ENCODE results near the gene JUP.

The JUP gene

DNA sequence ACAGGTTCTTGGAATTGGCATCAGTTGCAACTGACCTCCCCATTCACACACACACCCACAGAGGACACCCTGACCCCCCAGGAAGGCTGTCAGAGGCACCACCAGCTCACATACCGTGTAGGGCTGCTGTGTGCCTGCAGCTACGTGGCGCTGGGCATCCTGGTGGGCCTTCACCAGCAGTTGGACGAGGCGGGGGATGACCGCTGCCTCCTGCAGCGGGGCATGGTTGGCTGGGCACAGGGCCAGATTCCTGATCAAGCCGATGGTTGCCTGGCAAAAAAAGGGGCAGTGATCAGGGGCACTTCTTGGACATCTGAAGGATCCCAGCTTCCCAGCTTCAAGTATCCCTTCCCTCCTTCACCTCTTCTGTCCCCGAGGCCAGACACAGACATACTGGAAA lies 27.9 kb downstream of the JUP start:
- DNase-seq (ENCODE audit: low spot score), result no peak

DNA sequence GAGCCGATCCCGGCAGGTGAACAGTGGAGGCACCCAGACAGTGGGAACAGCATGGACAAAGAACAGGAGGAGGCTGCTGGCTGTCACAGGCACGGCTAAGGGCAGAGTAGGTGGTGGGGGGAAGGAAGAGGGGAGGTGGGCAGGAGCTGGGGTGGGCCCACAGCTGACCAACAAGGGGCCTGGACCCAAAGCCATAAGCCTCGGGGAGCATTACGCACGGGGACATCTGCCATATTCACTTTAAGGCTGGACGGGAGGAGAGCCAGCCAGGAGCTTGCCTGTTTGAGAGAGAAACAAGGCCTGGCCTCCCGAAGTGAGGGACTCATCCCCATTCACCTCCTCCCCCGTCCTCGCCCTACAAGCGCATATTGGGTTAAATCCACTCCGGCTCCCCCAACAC lies 32.4 kb downstream of the JUP start:
- DNase-seq (ENCODE audit: low spot score), result no peak

DNA sequence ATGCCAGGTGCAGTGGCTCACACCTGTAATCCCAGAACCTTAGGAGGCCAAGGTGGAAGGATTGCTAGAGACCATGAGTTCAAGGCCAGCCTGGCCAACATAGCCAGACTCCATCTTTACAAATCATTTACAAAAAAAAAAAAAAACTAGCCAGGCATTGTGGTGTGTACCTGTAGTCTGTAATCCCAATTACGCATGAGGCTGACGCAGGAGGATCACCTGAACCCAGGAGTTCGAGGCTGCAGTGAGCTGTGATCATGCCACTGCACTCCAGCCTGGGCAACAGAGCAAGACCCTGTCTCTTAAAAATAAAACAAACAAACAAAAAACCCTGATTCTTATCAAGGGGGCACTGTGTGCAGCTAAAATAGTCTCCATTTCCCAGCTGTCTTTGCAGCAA lies 35.2 kb downstream of the JUP start:
- DNase-seq (ENCODE audit: low spot score), result no peak

DNA sequence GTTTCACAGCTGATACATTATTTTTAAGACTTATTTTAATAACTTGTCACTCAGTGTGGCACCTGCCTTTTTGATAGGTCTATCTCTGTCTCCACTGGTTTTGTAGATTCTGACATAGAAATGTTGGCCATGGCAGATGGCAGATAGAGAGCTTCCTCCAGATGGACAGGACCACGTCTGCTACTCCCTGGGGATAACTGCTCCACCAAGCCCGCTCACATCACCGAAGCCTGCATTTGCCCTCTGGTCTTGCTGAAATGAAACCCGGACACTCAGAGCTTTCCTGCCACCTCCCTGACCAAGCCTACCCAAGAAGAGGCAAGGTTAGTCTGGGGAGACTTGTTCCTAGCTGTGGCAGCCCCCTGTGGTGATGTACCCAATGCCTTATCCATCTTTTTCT lies 35.6 kb downstream of the JUP start:
- DNase-seq (ENCODE audit: low spot score), result no peak

DNA sequence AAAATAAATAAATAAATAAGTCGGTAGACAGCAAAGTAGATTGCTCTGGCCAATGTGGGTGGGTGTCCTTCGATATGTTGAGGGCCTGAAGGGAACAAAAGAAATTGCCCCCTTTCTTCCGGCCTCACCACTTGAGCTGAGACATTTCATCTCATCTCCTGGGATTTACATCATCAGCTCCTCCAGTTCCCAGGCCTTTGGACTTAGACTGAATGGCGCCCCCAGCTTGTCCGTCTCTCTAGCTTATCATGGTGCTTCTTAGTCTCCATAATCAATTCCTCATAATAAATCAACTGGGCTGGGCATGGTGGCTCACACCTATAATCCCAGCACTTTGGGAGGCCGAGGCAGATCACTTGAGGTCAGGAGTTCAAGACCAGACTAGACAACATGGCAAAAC lies 38.2 kb downstream of the JUP start:
- DNase-seq (ENCODE audit: low spot score), result no peak

DNA sequence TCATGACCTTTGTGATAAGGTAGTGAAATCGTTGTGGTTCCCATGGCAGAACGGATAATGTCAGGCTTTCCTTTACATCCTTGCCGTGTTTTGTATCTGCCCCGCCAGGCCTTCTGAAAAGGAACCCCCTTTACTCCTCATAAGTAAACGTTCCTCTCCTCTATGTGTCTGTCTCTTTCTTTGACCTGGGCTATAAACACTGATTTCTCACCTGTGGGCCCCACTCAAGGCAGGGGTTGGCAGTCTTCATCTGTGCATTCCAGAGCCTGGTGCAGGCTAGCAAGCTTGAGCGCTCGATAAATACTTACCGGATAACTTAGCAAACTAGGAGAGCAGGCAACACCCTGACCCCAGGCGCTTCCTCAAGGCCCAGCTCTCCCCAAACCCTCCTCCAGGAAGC lies 44.8 kb downstream of the JUP start:
- no peak for DNase-seq (ENCODE audit: low spot score)

DNA sequence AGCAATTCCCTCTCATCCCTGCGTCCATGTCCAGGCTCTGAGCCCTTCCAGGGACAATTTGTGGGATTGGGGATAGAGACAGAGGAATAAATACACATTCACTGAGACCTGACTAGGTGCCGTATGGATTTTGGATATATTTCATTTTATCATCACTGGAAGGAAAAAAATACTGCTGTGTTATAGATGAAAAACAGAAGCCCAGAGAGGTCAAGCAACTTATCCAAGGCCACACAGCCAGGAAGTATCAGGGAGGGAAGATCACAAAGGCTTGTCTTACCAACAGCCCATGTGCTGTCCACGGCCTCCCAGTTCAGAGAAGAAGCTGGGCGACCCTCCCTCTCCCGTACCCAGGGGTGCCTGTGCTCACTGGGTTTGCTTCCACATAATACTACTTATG lies 46.0 kb downstream of the JUP start:
- DNase-seq (ENCODE audit: low spot score), result no peak

DNA sequence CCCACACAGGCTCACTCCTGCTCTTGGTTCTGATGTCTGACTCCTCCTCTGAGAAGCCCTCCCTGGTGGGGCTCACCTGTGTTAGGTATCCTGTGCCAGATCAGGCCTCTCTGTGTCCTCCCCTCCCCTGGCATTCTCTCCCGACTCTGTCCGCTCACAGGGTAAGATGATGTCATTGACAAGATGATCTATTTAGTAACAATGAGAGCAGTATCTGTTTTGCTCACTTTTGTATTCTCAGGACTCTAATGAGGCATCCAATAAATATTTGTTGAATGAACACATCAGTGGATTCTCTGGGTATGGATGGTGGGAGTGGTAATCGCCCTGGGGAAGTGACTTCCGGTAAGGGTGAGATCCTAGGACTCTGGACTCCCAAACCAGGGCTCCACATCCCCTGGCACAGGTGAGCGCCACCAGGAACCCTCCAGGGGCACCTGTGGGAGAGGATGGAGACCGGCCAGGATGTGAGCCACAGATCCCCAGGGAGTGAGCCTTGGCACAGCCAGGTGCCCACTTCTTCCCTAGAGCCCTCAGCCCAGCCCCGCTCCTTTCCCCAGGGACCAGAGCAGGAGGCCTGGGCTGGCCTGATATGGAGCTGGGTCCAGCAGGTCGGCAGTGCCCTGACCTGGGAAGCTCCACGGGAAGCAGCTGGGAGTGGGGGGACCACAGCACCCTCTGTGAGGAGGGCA lies 46.7 kb downstream of the JUP start:
- peak; percentile 51 for DNase-seq (ENCODE audit: low spot score)

DNA sequence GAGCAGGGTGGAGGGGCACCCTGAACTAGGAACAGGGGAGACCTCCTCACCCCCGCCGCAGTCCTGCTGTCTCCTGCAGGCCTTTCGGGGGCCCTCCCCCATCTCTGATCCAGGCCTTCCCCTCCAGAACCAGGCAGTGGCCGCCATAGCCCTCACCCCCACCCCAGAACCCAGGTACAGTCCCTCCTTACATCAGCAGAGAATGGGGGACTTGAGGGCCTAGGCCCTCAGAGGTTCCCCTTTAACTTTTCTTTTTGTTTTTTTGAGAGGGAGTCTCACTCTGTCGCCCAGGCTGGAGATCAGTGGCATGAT lies 47.8 kb downstream of the JUP start:
- DNase-seq (ENCODE audit: low spot score), result no peak

DNA sequence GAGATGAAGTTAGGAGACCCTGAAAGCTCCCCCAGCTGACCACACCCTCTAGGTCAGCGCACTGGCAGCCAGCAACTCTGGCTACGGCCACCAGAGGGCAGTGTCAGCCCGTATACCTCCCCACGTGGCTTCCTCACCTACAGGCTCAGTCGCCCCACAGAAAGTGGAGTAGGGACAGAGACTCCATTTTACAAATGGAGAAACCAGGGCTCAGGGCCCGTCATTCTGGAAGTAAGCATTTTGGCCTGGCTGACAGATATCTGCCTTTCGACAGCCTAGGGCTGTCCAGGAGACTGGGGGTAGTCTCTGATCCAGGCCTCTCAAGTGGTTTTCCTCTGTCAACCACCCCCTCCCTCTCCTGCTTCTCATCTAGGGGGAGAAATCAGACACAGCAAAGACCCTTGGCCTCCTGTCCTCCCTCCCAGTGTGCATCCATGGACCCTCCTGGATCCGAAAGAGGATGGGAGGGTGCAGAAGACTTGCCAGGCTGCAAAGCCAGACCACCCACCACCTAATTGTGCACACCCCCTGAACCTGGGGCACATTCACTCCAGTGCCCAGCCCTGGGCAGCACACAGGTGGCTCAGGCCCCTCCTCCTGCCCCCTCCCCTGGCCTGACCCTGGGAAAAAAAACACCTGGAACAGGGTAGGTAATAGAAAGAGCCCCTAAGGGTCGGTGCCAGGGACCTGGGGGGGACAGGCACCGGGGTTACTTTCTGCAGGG lies 48.3 kb downstream of the JUP start:
- DNase-seq (ENCODE audit: low spot score), result peak; percentile 94

DNA sequence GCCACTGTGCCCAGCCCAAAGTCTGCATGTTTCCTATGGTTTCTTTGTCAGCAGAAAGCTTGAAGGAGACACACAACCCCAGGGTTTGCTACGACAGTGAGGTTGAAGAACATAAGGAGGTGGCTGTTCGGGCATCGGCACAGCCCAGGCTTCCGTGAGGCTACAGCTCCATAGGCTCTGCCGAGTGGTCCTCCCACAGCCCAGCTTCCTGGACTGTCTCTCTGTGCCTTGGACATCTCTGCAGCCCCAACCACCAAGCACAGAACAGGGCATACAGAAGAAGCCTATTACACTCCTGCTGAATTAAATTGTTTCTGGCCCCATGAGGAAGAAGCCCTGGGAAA lies 48.9 kb downstream of the JUP start:
- no peak for DNase-seq (ENCODE audit: low spot score)

DNA sequence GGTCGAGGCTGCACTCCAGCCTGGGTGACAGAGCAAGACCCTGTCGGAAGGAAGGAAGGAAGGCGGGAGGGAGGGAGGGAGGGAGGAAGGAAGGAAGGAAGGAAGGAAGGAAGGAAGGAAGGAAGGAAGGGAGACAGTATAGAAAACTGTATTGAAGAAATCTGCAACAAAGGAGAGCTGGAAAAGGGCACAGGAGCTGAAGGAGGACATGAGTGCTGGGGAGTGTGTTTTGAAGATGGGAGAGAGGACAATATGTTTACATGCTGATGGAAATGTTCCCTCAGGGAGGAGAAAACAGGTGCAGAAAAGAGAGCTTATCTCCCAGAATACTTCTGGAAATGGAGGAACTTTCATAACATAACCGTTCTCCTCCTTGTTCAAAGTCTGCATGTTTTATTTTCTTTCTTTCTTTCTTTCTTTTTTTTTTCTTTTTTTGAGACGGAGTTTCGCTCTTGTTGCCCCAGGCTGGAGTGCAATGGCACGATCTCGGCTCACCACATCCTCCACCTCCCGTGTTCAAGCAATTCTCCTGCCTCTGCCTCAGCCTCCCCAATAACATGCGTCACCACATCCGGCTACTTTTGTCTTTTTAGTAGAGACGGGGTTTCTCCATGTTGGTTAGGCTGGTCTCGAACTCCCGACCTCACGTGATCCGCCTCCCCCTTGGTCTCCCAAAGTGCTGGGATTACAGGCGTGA lies 49.4 kb downstream of the JUP start:
- no peak for DNase-seq (ENCODE audit: low spot score)

DNA sequence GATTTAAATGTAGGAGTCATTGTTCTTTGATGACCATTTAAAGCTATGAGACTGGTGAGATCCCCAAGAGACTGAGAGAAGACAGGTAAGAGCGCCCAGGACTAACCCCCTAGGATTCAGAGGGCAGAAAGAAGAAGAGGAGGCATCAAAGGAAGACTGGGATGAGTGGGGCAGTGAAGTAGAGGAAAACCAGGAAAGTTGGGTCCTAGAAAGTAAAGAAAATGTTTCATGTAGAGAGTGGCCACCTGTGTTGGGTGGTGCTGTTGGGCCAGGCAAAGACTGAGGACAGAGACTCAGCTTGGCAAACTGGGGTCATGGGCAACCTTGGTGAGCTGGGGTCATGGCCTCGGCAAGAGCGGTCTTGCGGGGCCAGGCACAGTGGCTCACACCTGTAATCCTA lies 50.8 kb downstream of the JUP start:
- DNase-seq (ENCODE audit: low spot score), result no peak

DNA sequence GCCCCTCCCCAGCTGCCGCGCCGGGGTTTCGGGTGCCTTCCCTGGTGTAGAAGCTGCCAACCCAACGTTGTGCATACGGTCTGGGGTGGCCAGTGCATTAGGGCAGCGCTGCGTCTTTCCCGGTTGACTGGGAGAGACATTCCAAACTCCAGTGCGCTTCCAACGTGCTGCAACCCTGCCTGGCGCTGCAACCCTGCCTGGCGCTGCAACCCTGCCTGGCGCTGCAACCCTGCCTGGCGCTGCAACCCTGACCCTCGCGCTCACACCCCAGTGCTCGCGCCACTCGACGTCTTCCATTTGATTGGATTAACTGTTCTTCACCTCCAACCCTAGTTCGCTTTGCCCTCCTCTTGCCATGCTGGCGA lies 51.6 kb downstream of the JUP start:
- DNase-seq (ENCODE audit: low spot score), result no peak

DNA sequence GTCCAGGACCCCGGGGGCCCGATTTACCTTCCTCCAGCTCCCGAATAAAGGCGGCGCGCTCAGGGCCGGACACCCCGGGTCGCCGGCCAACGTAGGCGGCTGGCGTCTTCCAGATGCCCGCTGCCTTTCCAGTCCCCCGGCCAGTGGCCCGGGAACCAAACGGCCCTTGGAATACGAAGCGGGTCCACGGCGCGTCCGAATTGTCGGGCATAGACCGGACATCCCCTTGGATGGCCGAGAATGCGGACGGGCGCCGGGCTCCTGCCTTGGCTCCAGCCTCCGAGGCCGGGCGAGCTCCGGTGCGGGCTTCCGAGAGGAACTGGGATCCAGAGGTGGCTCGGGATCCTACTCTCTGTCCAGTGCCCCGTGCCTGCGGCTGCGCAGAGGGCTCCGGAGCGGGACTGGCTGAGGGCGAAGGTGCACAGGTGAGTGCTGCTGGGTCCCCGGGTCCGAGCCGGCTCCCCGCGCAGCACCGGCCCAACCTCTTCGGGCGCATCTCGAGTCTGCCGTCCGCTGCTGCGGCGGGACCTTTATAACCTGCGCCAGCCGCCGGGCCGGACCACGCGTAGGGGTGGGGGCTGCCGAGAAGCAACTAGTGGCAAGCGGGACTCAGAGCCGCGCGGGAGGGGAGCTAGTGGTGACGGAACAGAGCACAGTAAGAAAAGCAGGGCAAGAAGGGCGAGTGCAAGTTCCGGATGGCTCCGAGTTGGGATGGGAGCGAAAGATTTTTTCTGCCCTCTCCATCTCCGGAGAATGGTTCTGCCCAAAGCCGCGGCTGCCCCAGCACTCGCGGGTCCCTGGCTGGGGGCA lies 52.2 kb downstream of the JUP start, which contains the start of gene HAP1:
HAP1 (minus strand) TSS at position 505 of the 810 bp plus-strand sequence; CDS start at position 496, 9 bp downstream.
- peak; percentile 57 for DNase-seq (ENCODE audit: low spot score)

DNA sequence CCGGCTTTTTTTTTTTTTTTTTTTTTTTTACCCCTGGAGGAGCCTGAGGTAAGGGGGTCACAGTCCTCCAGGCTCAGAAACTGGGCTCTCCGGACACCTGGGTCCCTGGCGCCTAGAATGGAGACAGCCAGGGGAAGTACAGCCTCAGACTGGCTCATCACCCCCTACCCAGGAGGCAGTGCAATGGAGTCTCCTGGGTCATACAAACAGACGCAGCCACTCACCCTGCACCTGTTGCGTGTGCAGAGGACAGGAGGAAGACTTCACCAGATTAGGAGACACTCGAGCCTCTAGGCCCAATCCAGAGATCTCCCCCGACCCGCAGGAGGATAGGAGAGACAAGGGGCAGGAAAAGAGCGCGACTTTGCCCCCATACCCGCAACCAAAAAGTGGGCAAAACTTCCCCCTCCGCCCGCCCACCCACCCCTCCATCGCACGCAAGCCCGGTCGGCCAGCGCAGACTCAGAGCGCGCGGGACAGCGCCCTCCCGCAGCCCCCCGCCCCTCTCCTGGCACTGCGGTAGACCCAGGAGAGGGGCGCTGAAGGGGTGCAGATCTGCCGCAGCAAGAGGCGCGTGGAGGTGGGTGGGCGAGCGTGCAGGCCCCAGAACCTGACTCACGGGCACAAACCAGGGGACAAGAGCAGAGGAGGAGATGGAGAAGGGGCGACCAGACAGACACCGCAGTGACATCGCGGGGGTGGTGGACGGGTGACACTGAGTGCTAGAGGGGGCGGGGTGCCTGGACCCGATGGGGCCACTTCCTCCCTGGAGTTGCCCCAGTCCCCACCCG lies 53.0 kb downstream of the JUP start:
- no peak for DNase-seq (ENCODE audit: low spot score)

DNA sequence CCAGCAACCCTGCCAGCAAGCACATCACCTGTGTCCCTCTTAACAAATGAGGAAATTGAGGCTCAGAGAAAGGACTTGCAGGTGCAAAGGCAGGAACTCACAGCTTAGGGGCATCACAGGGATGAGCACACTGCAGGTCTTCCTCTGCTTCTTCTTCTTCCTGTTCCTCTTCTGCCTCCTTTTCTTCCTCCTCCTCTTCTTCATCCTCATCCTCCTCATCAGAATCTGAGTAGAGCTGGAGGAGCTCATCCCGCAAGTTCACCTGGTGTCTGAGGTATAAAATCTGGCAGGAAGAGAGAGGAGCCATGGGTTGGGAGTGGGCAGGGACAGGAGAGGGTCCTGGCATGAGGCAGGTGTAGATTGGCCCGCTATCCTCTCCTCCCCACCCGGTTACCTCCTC lies 54.7 kb downstream of the JUP start:
- no peak for DNase-seq (ENCODE audit: low spot score)

DNA sequence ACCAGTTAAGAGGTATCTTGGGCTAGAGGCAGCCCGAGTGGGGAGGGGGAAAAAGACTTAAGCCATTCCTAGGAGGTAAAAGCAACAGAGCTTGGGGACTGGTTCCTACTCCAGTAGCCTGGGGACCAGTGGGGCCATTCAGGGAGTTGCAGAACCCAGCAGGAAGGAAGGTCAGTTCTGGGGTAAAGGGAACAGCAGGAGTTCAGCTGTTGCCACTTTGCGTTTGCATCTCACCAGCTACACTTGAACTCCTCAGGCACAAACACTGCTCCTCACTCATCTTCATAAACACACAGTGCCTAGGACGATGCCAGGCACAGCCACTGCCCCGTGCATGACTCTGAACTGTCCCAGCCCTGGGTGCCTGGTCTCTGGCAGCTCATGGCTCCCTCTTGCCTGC lies 56.0 kb downstream of the JUP start:
- DNase-seq (ENCODE audit: low spot score), result no peak

DNA sequence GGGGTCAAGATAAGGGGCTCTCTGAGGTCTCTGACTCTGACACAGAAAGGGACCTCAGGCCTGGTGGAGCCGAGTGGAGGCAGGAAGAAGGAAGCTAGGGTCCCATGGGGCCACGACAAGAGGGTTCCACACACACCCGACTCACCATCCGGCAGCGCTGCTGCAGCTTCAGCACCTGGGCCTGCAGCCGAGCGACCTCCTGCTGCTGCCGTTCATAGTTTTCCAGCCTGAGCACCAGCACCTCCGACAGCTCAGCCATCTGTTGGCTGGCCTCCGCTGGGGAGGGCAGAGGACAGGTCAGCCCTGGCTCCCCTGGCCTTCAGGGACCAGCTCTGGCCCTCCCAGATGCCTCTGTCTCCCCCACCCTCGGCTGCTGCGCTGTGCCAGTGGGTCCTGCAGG lies 58.5 kb downstream of the JUP start:
- DNase-seq (ENCODE audit: low spot score), result no peak

DNA sequence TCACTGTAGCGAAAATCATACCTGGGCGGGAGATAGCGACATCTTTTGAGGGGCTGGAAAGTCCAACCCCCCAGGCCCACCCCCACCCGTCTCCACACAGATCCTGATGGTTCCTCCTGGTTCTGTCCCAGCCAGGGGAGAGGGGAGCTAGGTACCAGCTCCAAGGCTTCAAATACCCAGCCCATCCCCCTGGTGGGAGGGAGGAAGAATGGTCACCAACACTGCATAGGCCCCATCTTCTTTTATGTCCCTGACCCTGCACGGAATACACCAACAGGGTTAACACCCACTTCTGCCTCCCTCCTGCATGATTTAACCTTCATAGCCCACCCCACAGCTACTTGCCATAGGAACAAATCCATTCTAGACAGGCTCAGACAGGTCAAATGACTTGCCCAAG lies 61.4 kb downstream of the JUP start:
- DNase-seq (ENCODE audit: low spot score), result no peak

DNA sequence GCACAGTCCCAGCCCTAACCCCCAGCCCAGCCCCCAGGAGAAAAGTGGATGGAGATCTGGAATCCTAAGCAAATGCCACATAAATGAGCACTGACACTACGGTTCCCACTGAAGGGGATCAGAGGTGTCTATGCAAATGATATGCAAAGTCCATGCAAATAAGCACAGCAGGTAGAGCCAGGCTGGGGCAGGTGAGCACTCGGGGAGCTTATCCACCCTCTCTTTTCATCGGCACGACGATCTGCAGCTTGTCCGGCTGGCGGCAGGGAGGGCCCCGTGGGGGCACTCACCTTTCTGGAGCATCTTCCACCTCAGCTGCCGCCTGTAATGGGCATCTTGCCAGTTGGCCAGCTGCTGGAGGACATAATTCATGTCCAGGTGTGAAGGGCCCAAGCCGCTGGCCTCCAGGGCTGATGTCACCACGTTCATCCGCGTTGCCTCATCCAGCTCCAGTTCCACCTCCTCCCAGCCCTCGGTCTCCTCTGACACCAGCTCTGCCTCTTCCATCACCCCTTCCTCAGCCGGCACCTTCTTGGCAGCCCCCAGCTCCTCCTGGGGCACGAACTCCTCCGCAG lies 61.9 kb downstream of the JUP start:
- DNase-seq (ENCODE audit: low spot score), result no peak
